RWPE2 (cell line): ENCODE data around the gene ITFG1.

Source experiments
- ATAC-seq: fragments of 200-7000 bp; cut with Tn5 transposase; 3 replicates; pipeline ENCODE4 v1.9.1; 2021; ENCODE audit warnings: low read depth
- DNase-seq: peaks from one replicate; pipeline ENCODE4 v3.0.0-alpha.2; 2020; ENCODE audit warnings: low spot score
- H3K27ac ChIP-seq: fragments of 450-650 bp; 2 replicates; pipeline ENCODE4 v1.5.1; 2017; ENCODE audit warnings: mild to moderate bottlenecking; ENCODE audit not compliant: poor library complexity, severe bottlenecking
- H3K27me3 ChIP-seq: fragments of 250-450 bp; sonication (Bioruptor Pico); 2 replicates; pipeline ENCODE4 v1.5.1; 2021; ENCODE audit warnings: mild to moderate bottlenecking, moderate library complexity; ENCODE audit not compliant: insufficient read depth, poor library complexity, severe bottlenecking
- H3K36me3 ChIP-seq: fragments of 250-450 bp; sonication (Bioruptor Pico); 2 replicates; pipeline ENCODE4 v1.5.1; 2020; ENCODE audit warnings: low read depth, mild to moderate bottlenecking, moderate library complexity
- H3K4me1 ChIP-seq: fragments of 250-450 bp; sonication (Bioruptor Pico); 2 replicates; pipeline ENCODE4 v1.5.1; 2021; ENCODE audit warnings: mild to moderate bottlenecking, moderate library complexity; ENCODE audit not compliant: insufficient read depth, poor library complexity, severe bottlenecking
- H3K4me3 ChIP-seq: fragments of 250-450 bp; sonication (Bioruptor Pico); 2 replicates; pipeline ENCODE4 v1.5.1; 2021; ENCODE audit warnings: mild to moderate bottlenecking, moderate library complexity; ENCODE audit not compliant: severe bottlenecking
- H3K9me3 ChIP-seq: fragments of 250-450 bp; sonication (Bioruptor Pico); 2 replicates; pipeline ENCODE4 v1.5.1; 2021; ENCODE audit warnings: mild to moderate bottlenecking, moderate library complexity; ENCODE audit not compliant: severe bottlenecking
- TF ChIP-seq, protein P1 (sequence below): fragments of 450-650 bp; IDR thresholded peaks from one replicate; pipeline ENCODE4 v1.5.1; 2017; ENCODE audit warnings: mild to moderate bottlenecking, moderate library complexity; ENCODE audit not compliant: poor library complexity, severe bottlenecking

ITFG1 gene

DNA sequence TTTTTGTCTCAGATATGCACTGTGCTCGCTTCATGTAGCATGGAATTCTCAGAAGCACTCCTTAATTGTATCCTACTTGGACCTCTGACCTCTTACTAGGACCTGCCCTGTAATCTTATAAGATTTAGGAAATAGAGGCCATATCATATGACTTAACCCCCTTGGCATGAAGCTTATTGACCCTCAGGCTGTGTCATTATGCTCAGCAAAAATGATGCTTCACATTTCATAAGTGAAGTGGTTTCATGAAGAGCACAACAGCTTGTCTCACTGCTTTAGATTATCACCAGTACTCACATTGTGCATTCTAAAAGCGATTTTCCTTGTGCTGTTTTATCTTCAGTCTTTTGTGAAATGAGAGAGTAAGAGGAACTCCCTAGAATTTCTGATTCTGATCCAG is 6.6 kb upstream of the ITFG1 start:
- DNase-seq (no peak), ATAC-seq (no peak)
- H3K9me3 ChIP-seq: no peaks in the 10 kb centered on the region
- H3K4me3 ChIP-seq: no peak overlapping the region
- peaks cover 33% of the 10 kb centered on the region for H3K36me3 ChIP-seq
- H3K27ac ChIP-seq: no peak overlapping the region
- H3K4me1 ChIP-seq: peaks cover 30% of the 10 kb centered on the region
- TF ChIP-seq, protein P1, sequence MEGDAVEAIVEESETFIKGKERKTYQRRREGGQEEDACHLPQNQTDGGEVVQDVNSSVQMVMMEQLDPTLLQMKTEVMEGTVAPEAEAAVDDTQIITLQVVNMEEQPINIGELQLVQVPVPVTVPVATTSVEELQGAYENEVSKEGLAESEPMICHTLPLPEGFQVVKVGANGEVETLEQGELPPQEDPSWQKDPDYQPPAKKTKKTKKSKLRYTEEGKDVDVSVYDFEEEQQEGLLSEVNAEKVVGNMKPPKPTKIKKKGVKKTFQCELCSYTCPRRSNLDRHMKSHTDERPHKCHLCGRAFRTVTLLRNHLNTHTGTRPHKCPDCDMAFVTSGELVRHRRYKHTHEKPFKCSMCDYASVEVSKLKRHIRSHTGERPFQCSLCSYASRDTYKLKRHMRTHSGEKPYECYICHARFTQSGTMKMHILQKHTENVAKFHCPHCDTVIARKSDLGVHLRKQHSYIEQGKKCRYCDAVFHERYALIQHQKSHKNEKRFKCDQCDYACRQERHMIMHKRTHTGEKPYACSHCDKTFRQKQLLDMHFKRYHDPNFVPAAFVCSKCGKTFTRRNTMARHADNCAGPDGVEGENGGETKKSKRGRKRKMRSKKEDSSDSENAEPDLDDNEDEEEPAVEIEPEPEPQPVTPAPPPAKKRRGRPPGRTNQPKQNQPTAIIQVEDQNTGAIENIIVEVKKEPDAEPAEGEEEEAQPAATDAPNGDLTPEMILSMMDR: no peak
- H3K27me3 ChIP-seq: no peaks in the 10 kb centered on the region

DNA sequence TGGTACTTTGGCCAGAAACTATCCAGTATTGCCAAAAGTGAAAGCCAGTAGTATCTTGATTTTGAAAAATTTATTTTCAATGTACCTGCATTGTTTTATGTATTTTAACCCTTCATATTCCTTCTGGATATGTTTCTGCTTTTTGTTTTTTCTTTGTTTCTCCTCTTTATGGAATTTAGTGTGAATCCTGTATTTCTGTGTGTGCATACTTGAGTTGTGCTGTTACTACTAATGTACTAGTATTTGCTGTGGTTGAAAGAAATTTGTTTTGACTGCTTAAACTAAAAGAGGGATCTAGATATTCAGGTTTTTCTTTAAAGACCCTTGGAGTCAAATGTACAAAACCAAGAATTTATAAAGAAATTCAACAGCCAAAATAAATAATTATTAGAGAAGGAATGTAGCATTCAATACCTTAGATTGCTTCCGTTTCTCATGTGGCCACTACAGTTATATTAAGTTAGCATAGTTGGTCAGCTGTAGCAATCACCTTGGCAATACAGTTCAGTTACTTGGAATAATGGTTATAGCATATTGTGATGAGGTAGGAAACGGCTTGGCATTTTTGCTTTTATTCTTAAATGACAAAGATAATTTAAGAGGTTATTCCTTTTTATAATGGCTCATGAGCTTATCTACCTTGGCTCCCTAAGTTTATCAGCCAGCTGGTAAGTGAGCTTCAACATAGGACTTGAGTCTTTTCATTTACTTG is 5.2 kb upstream of the ITFG1 start:
- DNase-seq (no peak), ATAC-seq (no peak)
- Histone ChIP-seq H3K27ac (no peak overlapping the region), H3K27me3 (no peaks in the 10 kb centered on the region), H3K4me3 (no peak overlapping the region), H3K9me3 (no peaks in the 10 kb centered on the region), H3K36me3 (peaks cover 33% of the 10 kb centered on the region), H3K4me1 (peaks cover 30% of the 10 kb centered on the region)
- TF ChIP-seq, protein P1: no peak

DNA sequence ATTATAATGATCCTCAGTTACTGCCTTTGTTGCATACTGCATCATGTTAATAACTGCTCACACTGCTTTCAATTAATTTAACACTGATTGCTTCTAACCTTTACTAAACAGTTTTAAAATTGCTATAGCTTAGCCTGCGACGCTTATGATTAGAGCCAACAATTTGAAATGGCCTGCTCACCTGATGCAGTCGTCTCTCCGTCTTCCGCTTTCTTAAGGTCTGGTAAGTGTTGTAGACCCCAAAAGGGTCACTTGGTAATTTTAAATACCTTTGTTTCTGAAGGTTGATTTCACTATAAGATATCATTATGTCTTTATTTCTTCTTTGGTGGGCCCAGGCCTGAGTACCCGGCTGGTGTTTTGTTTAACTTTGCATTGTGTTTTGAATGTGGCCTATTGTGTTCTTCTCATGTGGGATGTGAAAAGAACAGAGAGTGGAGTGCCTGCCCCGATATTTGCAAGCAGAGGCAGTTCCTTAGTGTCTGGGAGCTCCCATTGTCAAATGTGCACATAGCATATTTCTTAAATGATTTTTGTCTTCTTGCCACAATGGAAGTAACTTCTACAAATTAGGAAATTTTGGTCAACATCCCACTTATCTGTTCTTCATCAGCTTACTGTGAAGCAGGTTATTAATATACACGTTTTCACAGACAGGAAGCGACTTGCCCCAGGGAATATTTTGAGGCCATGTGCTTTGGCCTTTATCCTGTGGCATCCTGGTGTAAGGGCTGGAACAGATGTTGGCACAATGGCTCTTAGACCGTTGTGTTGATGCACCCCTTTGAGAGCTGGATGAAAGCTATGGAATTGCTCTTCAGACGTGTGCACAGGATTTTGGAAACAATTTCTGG is 3.1 kb upstream of the ITFG1 start:
- peak overlapping the region; percentile 88 for H3K27ac ChIP-seq
- peaks cover 35% of the 10 kb centered on the region for H3K4me1 ChIP-seq
- no peaks in the 10 kb centered on the region for H3K9me3 ChIP-seq
- no peak overlapping the region for H3K4me3 ChIP-seq
- DNase-seq: no peak
- peaks cover 39% of the 10 kb centered on the region for H3K36me3 ChIP-seq
- TF ChIP-seq, protein P1: no peak
- no peak for ATAC-seq
- no peaks in the 10 kb centered on the region for H3K27me3 ChIP-seq

DNA sequence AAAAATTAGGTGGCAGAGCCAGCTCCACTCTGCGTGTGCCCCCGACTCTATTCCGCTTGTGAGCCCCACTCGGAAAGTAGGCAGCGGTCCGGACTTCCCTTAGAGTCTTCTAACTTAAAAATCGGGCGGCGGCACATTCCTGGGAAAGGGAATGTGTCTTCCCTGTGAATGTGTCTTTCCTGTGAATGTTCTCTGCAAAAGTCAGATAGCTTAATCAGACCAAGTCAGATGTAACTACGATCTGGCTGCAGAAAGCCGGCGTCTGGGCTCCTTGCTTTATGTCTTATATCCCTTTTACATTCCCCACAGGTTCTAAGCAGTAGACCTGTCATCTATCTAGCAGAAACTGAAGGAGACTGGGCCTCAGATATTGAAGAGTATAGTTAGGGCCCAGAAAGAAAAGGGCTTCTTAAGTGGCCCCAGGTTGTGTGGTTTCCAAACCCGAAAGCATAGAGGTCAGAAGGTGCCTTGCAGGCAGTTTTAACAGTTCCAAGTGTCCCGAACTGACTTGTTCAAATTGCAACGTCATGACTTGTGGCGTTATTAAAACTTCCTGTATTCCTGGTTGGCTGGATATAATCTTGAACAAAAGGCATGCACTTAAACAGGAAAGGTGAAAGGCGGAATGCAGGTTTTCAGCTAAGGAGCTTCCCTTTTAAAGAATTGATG is 869 bp upstream of the ITFG1 start:
- DNase-seq: no peak
- peak overlapping the region; percentile 88 for H3K27ac ChIP-seq

More for the DNA sequence above, 869 bp upstream of the ITFG1 start:
- TF ChIP-seq, protein P1: no peak
- no peaks in the 10 kb centered on the region for H3K9me3 ChIP-seq
- H3K27me3 ChIP-seq: no peaks in the 10 kb centered on the region
- peak overlapping the region; percentile 85 for H3K4me3 ChIP-seq
- peaks cover 35% of the 10 kb centered on the region for H3K4me1 ChIP-seq
- ATAC-seq: peak; percentile 53
- H3K36me3 ChIP-seq: peaks cover 51% of the 10 kb centered on the region
